Upper lobe of left lung (tissue), 4 donors: ENCODE results near the gene CFAP57.

Source experiments
- EP300 ChIP-seq, 4 donors: sonication (generic); formaldehyde crosslinking; IDR thresholded peaks; one replicate each; pipeline ENCODE4 v1.5.1; 2017; ENCODE audit warnings: antibody characterized with exemption in 4 of 4, control low read depth in 2 of 4
- POLR2A ChIP-seq, 4 donors: fragments of 450-650 bp; IDR thresholded peaks; one replicate each; pipeline ENCODE4 v1.5.1; 2016 to 2017; ENCODE audit warnings: antibody characterized with exemption in 4 of 4, mild to moderate bottlenecking in 2 of 4
- POLR2AphosphoS5 ChIP-seq, 2 donors: sonication (generic); formaldehyde crosslinking; IDR thresholded peaks; one replicate each; pipeline ENCODE4 v1.5.1; 2017; ENCODE audit warnings: antibody characterized with exemption in 2 of 2
- TF ChIP-seq, protein P1 (sequence below), 6 experiments: fragments of 450-650 bp in 4 of 6; fragments of 200-600 bp in 2 of 6; sonication (generic) in 2 of 6; IDR thresholded peaks; one replicate each; pipeline ENCODE4 v1.5.1; 2016 to 2019; ENCODE audit warnings: antibody characterized with exemption in 6 of 6

DNA sequence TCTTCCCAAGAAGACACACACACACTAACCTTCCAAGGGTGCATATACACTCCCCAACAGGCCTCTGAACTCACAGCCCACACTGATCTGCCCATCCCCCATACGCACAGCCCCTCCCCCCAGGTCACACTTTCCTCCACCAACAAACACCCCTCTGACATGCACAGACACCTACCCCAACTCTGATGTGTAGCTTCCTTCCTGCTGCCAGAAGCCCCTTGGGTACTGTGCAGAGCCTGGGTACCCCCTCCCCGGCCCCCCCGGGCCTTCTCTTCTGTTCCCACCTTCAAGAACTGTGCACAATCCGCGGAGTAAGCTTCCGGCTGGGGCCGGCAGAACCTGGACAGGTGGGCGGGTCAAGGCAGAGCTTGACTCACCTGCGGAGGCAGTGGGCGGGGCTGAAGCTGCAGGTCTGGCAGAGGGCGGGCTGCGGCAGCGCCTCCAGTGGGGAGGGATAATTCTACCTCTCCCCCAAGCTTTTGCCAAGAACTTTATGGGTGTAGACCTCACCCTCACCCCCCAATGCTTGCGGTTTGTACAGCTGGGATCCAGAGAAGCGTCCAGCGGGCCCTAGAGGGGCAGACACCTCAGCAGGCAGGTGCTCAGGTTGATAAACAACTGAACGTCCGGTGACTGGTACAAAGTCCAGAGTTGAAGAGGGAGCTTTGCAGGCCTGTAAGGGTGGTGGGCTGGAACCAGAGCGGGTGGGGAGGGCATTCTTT, 113.3 kb downstream of the CFAP57 start, which contains the start of gene C1orf210:
- TF ChIP-seq POLR2A (IDR thresholded peaks at IDR 0.05) (peak in 1 of 4 donors; percentile 55), EP300 (IDR thresholded peaks at IDR 0.05) (no peak), POLR2AphosphoS5 (IDR thresholded peaks at IDR 0.05) (no peak)
- TF ChIP-seq, protein P1, sequence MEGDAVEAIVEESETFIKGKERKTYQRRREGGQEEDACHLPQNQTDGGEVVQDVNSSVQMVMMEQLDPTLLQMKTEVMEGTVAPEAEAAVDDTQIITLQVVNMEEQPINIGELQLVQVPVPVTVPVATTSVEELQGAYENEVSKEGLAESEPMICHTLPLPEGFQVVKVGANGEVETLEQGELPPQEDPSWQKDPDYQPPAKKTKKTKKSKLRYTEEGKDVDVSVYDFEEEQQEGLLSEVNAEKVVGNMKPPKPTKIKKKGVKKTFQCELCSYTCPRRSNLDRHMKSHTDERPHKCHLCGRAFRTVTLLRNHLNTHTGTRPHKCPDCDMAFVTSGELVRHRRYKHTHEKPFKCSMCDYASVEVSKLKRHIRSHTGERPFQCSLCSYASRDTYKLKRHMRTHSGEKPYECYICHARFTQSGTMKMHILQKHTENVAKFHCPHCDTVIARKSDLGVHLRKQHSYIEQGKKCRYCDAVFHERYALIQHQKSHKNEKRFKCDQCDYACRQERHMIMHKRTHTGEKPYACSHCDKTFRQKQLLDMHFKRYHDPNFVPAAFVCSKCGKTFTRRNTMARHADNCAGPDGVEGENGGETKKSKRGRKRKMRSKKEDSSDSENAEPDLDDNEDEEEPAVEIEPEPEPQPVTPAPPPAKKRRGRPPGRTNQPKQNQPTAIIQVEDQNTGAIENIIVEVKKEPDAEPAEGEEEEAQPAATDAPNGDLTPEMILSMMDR (IDR thresholded peaks at IDR 0.05), result peak in 4 of 6 experiments; percentile 16 to 59 (median 41)
